ENCODE results near the gene HTRA1. TPM values are rescaled to one million over a fixed set of nuclear protein-coding genes. Genes with fewer than 3 reads are reported as not detected.

HTRA1 gene
- total RNA-seq, 1 donor from 2014 or later = not detected

DNA sequence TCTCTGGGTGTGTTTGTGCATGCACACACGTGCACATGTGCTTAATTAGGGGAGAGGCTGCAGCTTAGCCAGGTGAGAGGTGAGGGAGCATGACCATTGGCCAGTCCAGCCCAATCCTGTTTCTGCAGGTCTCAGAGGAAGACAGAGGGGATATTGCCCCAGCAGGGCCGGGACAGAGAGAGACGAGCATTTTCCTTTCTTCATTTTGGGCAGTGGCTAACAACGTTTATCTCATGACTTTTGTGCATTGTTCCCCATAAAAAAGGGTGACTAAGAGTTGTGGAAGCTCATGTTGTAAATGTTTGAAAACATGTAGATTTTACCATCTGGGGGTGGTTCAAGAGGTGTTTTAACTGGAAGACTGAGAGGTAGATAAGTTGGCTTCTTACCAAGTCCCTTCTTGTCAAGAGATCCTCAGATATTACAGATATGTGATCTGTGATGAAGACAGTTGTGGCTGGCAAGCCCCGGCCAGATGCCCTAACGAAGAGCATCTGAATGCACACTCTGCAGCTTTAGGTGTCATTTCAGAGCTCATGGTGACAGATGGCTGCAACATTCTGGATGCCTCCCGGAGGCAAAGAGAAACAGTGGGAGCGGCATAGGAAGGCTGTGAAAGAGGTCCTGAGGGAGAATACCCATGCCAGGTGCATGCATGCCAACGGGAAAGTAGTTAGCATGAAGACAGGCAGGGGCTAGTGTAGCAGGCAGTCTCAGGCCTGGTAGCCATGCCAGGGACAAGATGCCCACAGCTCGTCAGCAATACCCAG, 82.5 kb downstream of the HTRA1 start:
- no peaks in the 10 kb centered on the region for H3K4me1 Mint-ChIP-seq
- H3K27ac Mint-ChIP-seq = no peak overlapping the region
- POLR2A ChIA-PET = no interaction called here
- intact Hi-C loops (cut with micrococcal nuclease) = no loop called here
- ATAC-seq (ENCODE audit: low read depth) = no peak
- no peak for DNase-seq
- peaks cover 24% of the 10 kb centered on the region for H3K27me3 Mint-ChIP-seq
- no peak overlapping the region for H3K4me3 Mint-ChIP-seq
- TF ChIP-seq, protein P1, sequence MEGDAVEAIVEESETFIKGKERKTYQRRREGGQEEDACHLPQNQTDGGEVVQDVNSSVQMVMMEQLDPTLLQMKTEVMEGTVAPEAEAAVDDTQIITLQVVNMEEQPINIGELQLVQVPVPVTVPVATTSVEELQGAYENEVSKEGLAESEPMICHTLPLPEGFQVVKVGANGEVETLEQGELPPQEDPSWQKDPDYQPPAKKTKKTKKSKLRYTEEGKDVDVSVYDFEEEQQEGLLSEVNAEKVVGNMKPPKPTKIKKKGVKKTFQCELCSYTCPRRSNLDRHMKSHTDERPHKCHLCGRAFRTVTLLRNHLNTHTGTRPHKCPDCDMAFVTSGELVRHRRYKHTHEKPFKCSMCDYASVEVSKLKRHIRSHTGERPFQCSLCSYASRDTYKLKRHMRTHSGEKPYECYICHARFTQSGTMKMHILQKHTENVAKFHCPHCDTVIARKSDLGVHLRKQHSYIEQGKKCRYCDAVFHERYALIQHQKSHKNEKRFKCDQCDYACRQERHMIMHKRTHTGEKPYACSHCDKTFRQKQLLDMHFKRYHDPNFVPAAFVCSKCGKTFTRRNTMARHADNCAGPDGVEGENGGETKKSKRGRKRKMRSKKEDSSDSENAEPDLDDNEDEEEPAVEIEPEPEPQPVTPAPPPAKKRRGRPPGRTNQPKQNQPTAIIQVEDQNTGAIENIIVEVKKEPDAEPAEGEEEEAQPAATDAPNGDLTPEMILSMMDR (IDR thresholded peaks at IDR 0.05) = no peak
- no peaks in the 10 kb centered on the region for H3K36me3 Mint-ChIP-seq (ENCODE audit: low read depth)
- no peaks in the 10 kb centered on the region for H3K9me3 Mint-ChIP-seq
- CTCF ChIA-PET = no interaction called here

DNA sequence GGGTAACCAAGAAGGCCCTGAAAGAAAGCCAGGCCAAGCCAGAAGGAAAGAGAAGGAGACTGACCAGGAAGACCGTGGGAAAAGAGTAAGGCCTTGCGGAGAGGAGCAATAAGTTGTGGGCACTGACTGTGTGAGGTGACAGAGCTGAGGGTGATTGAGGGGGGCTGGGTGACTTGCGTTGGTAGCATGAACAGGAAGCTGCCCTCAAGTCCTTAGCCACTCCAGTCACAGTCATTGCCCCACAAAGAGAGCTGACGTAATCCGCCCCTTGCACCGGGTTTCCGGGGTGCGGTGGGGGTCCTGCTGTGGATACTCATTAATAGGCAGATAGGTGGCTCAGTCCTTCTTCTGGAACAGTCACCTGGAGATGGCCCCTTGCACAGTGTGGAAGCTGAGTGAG, 83.1 kb downstream of the HTRA1 start:
- no peak for DNase-seq
- POLR2A ChIA-PET = no interaction called here
- CTCF ChIA-PET = no interaction called here
- H3K4me1 Mint-ChIP-seq = no peaks in the 10 kb centered on the region
- no peak overlapping the region for H3K27ac Mint-ChIP-seq
- no peak overlapping the region for H3K4me3 Mint-ChIP-seq
- TF ChIP-seq, protein P1 (IDR thresholded peaks at IDR 0.05) = no peak
- no peak for ATAC-seq (ENCODE audit: low read depth)
- intact Hi-C loops (cut with micrococcal nuclease) = no loop called here
- H3K27me3 Mint-ChIP-seq = peaks cover 23% of the 10 kb centered on the region
- H3K36me3 Mint-ChIP-seq (ENCODE audit: low read depth) = no peaks in the 10 kb centered on the region
- H3K9me3 Mint-ChIP-seq = no peaks in the 10 kb centered on the region

DNA sequence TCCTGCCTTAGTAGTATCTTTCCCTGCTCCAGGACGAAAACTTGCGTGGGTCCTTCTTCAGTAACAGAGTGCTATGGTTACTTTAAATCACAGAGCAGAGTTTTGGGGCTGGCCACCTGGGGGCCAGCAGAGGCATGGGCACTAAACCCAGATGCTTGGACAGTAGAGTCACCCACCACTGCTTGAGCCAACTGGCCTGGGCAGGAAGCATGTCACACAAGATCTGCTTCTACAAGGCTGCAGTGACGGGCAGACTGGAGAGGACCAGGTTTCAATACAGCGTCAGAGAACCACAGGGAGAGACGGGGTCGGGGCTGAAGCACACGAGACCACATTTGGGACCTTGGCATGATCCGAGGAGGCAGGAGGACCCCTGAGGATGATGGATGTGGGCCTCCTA, 84.9 kb downstream of the HTRA1 start:
- TF ChIP-seq, protein P1 (IDR thresholded peaks at IDR 0.05) = no peak
- no peaks in the 10 kb centered on the region for H3K36me3 Mint-ChIP-seq (ENCODE audit: low read depth)
- H3K4me1 Mint-ChIP-seq = no peaks in the 10 kb centered on the region
- H3K27ac Mint-ChIP-seq = no peak overlapping the region
- CTCF ChIA-PET = interaction anchor here (0.9 kb wide), 1 partner anchor 19 kb away, joined by 3 read pairs; no protein-coding TSS in a partner anchor
- intact Hi-C loops (cut with micrococcal nuclease) = no loop called here
- POLR2A ChIA-PET = no interaction called here
- peaks cover 11% of the 10 kb centered on the region for H3K27me3 Mint-ChIP-seq
- no peaks in the 10 kb centered on the region for H3K9me3 Mint-ChIP-seq
- H3K4me3 Mint-ChIP-seq = no peak overlapping the region
- ATAC-seq (ENCODE audit: low read depth) = no peak
- DNase-seq = no peak

DNA sequence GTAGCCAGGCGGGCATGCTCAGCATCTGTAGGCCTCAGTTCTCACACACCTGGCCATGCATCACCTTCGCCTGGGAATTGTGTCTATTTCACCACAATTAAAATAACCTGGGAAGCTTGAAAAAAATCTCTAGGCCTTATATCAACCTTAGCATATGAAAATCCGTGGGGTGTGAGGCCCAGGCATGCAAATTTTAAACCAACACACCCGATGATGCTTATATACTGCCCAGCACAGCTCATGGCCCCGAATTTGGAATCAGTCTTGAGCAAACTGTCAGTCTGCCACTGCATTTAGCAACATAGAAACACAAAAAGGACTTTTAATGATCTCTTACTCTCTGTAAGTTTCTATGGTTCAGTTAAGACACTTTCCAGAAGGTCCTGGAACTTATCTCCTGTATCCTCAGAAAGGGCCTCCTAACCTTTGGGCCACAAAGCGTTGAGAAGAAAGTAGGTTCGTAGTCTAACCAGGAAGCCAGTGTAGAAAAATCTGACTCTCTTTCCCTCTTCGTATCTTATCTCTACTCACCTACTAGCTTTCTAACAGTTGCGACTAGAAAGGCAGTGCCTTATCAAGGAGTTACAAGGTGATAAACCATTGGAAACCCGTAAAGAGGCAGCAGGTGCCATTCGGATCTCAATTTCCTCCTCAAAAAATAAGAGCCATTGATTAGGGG, 87.2 kb downstream of the HTRA1 start:
- intact Hi-C loops (cut with micrococcal nuclease) = no loop called here

DNA sequence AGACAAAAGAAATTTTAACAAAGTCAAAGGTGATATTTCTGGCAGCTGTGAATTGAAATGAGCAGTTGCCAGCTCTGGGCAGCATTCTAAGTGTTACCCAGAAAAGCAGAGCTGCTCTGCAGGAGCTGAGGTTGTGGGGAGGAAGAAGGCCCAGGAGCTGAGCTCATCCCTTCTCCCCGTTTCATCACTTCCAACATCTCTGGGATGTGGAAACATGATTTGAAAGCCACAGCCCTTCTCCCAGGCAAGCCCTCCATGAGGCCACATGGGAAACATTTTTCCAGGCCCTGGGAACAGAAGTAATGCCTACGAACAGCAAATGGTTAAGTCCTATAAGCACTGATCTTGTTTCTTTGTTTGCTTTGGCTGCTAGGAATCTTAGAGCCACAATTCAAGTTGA, 88.3 kb downstream of the HTRA1 start:
- H3K36me3 Mint-ChIP-seq (ENCODE audit: low read depth) = no peaks in the 10 kb centered on the region
- intact Hi-C loops (cut with micrococcal nuclease) = no loop called here
- TF ChIP-seq, protein P1 (IDR thresholded peaks at IDR 0.05) = no peak
- peaks cover 6% of the 10 kb centered on the region for H3K27me3 Mint-ChIP-seq
- H3K9me3 Mint-ChIP-seq = no peaks in the 10 kb centered on the region
- H3K4me3 Mint-ChIP-seq = no peak overlapping the region
- no peaks in the 10 kb centered on the region for H3K4me1 Mint-ChIP-seq
- H3K27ac Mint-ChIP-seq = no peak overlapping the region
- CTCF ChIA-PET = no interaction called here
- no peak for ATAC-seq (ENCODE audit: low read depth)
- DNase-seq = no peak
- POLR2A ChIA-PET = no interaction called here

More for the DNA sequence above, 87.2 kb downstream of the HTRA1 start:
- Mint-ChIP-seq H3K27me3 (peaks cover 10% of the 10 kb centered on the region), H3K27ac (no peak overlapping the region), H3K4me1 (no peaks in the 10 kb centered on the region), H3K4me3 (no peak overlapping the region), H3K9me3 (no peaks in the 10 kb centered on the region), H3K36me3 (ENCODE audit: low read depth) (no peaks in the 10 kb centered on the region)
- no peak for ATAC-seq (ENCODE audit: low read depth)
- DNase-seq = no peak
- ChIA-PET CTCF (no interaction called here), POLR2A (no interaction called here)
- TF ChIP-seq, protein P1 (IDR thresholded peaks at IDR 0.05) = no peak

Data from activated B cell treated with CpG ODN at 0.5 μM for 24 hours (primary cell).